GM21723 (cell line): ENCODE measurements around the gene NT5C2.
A peak's percentile ranks its signal among the peaks of the same experiment; 100 is the strongest.
"Not testable (repeated sequence)": the region's sequence is repeated elsewhere in the genome, so short reads cannot be mapped to it uniquely, and the experiment has no call there.

Source experiments
- ATAC-seq: cut with Tn5 transposase; IDR thresholded peaks from one replicate; pipeline ENCODE4 v1.9.1; 2021; ENCODE audit warnings: mild to moderate bottlenecking, moderate library complexity; ENCODE audit not compliant: unreplicated experiment

The NT5C2 gene

GRCh38 chr10:103095005-103095404 is 98.1 kb downstream of the NT5C2 start:
- no peak for ATAC-seq

DNA sequence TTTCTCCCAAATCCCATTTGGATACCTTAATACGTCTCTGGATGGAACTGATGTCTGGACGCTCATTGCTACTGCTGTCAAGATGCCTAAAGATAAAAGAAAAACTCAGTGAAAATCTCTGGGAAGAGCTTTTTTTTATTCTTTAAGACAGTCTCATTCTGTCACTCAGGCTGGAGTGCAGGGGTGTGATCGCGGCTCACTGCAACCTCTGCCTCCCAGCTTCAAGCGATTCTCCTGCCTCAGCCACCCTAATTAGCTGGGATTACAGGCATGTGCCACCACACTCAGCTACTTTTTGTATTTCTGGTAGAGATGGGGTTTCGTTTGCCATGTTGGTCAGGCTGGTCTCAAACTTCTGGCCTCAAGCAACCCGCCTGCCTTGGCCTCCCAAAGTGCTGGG is 102.2 kb downstream of the NT5C2 start:
- ATAC-seq = no peak

- no peak for ATAC-seq
Measured at GRCh38 chr10:103089493-103089892, 103.6 kb downstream of the NT5C2 start.

DNA sequence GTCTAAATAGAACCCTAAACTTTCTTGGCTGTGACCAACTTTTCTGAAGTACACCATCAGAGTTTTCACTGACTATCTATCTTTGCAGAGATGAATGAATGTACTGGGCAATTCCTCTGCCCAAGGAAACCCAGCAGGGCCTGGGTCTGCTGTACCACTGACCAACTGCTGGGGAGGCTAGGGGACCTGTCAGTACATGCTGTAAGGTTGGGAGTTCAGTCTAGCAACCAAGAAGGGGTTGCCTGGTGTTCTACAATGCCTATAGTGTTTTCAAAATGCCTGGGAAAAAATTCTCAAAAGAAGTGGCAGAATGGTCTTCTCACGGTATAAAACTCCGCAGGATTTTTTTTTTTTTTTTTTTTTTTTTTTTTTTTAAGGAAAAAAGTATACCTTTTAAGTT is 106.3 kb downstream of the NT5C2 start:
- ATAC-seq = no peak

GRCh38 chr10:103086261-103086660 is 106.8 kb downstream of the NT5C2 start:
- no peak for ATAC-seq

- ATAC-seq = no peak
Measured at GRCh38 chr10:103083977-103084320, 109.1 kb downstream of the NT5C2 start.

DNA sequence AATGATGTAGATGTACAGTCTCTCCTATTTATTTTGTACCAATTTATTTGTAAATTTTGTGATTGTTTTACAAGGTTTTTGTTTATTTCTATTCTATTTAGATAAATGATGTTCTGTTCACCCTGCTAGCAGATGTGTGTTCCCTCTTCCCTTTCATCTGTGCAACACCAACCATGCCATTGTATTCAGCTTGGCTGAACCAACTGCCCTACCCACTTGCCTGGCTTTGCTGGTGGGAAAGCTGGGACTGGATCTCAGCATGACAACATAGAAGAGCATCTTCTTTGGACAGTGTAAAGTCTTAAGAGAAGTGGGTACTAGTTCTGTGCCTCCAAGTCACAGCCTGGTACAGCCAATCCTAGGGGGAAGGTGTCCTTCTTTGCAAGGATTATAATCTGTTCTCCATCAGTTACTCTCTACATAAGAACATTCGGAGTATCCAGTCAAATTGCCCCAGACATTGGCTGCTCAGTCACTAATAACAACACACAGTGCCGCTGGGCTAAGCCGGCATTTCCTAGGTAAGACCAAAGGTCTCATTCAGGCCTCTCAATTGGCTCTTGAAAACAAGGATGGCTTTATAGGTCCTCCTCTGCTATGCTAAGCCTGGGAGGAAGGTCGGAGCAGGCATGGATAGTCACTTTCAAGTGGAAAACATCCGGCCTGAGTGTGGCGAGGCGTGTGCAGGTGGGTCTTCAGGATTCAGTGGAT is 109.7 kb downstream of the NT5C2 start:
- no peak for ATAC-seq

DNA sequence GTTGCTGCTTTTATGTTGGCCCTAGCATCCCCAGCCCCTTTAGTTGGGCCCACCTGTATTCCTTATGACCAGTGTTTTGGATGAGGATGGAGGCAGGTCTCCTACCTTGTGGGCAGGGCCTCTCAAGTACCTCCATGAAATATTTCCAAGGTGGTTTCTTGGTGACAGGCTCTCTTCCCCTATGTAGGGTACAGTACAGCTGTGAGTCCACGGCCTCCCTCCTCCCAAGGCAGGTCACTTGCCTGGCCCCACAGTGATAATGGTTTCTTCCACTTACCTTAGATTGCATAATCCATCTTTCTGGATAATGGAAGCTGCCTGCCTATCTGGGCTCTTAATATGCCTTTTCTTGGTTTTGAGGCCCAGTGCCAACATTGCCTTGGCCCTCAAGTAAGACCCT is 110.4 kb downstream of the NT5C2 start:
- ATAC-seq = no peak

- ATAC-seq = no peak
Measured at GRCh38 chr10:103080891-103081581, 112.0 kb downstream of the NT5C2 start.

- ATAC-seq = no peak
Measured at GRCh38 chr10:103079946-103080345, 113.1 kb downstream of the NT5C2 start.

GRCh38 chr10:103079100-103079499 is 114.0 kb downstream of the NT5C2 start:
- ATAC-seq = no peak

GRCh38 chr10:103078676-103079075 is 114.4 kb downstream of the NT5C2 start:
- no peak for ATAC-seq

DNA sequence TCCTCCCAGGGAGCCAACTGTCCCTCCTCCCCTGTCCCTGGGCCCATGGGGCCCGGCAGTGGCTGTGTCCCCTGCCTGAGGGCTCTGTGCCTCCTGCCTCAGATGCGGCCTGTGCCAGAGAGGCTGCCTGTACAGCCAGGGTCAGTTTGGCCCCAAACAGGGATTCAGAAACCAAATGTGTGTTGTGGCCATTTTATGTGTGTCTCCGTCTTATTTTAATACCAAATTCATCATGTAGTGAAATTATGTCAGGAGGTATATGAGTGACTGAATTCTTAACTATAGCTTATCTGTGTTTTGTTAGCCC is 114.8 kb downstream of the NT5C2 start:
- no peak for ATAC-seq

DNA sequence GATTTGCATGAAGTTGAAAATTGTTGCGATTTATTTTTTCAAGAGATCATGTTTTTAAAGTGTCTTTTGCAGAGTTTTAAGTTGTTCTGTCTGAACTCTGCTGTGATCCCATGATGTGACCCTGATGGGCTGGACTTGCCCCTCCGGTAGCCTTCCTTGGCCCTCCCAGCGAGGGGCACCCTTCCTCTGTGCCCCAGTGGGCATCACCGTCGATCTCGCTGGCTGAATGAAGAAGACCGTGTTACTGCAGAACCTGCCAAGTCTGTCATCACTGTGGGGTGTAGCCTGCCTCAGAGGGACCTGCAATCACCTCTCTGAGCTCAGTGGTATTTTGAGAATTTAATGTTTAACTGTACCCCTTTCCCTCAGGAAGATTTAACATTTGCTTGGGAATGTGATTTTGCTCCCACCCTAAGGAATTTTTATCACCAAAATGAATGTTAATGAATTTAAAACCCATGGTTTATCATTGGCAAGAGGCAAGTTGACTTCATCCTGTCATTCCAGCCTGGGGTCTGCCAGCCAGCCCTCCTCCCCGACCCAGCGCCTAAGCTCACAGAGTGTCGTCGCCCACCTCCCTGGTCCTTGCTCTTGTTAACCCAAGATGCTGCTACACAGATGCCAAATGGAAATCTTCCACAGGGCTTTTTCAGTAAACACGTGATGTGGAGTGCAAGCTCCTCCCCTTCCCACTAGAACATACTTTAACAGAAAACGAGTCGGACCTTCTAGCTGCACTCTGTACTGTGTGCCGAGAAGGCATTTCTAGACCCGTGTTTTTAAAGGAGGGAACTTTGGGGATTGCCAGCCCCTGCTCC is 115.4 kb downstream of the NT5C2 start:
- ATAC-seq = no peak

DNA sequence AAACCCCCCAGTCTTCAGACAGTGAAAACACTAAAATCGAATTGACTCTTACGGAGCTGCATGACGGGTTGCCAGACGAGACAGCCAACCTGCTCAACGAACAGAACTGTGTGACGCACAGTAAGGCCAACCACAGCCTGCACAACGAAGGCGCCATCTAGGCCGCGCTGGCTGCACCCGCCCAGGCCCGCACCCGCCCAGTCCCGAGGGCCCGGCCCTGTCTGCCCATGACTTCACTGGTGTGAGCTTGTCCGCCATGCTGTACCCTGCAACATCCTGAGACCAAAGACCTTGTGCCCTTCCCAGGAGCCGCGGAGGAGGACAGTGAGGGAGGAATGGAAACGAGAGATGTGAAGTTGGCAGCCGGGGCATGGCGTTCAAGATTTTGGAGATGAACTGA is 116.1 kb downstream of the NT5C2 start:
- no peak for ATAC-seq

DNA sequence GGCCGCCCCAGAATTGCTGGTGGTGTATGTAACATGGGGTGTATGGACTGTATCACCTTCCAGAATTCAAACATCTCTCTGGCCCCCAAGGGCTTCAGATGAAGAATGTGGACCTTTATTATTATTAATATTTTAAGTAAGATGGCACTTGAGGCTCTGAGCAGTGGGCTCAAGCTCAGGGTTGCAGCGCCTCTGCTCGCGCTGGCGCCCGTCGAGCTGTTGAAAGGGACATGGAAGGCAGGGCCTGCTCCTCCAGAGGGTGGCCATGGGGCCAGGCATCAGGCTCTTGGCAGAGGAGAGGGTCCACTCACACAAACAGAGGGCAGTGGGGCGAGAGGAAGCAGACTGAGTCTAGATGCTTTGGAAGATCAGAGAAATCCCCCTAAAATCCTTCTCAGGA is 120.2 kb downstream of the NT5C2 start:
- ATAC-seq = no peak

GRCh38 chr10:103072276-103072675 is 120.8 kb downstream of the NT5C2 start:
- ATAC-seq = no peak

- peak; percentile 60 for ATAC-seq
Measured at GRCh38 chr10:103069453-103070331, 123.4 kb downstream of the NT5C2 start.

DNA sequence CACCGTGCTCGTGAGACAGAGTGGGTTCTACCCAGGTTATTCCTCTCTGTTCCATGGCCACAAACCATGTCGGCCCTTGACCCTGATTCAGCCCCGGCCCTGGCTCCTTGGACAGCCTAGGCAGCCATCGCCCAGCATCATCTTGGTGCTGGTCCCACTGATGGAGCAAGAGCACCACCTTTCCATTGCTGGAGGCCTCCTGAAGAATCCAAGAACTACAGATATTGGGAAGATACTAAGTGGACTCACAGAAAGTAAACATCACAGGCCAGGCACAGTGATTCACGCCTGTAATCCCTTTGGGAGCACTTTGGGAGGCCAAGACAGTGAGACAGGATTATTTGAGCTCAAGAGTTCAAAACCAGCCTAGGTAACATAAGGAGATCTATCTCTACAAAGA is 125.1 kb downstream of the NT5C2 start:
- ATAC-seq = no peak

DNA sequence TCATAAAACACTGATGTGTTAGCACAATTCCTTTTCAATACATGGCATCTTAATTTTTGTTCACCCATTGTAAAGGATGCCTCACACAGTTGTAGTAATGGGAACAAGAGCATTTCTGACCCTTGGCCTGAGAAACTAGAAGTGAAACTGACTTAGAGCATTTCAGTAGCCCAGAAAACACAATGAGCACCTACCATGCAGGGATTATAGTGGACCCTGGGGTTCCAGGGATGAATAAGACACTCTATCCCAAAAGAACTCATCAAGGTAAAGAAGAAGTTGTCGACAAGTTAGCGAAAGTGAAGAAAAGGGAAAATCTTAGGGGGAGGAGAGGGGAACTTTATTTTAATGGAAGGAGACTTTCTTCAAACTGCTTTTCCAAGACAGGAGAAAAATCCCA is 125.6 kb downstream of the NT5C2 start:
- ATAC-seq = no peak

- not testable (repeated sequence) for ATAC-seq
Measured at GRCh38 chr10:103067099-103067477, 126.0 kb downstream of the NT5C2 start.
